Stimulated activated CD4-positive, alpha-beta T cell treated with anti-CD3 and anti-CD28 coated beads, Interleukin-1b, Interleukin-23, amount 100 ng/mL, for 1 hour (primary cell): Measurements from ENCODE around the gene UGGT2.
"Not testable (repeated sequence)": the region's sequence is repeated elsewhere in the genome, so short reads cannot be mapped to it uniquely, and the experiment has no call there.

Experiments used
- DNase-seq, 2 donors: peaks; one replicate each; pipeline ENCODE4 v3.0.0-alpha.2; 2020; ENCODE audit warnings: low read depth in 2 of 2

Gene UGGT2

DNA sequence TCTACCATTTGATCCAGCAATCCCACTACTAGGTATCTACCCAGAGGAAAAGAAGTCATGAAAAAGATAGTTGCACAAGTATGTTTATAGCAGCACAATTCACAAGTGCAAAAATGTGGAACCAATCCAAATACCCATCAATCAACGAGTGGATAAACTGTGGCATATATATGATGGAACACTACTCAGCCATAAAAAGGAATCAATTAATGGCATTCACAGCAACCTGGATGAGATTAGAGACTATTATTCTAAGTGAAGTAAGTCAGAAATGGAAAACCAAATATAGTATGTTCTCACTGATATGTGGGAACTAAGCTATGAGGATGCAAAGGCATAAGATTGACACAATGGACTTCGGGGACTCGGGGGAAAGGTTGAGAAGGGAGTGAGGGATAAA, 1.3 kb downstream of the UGGT2 start:
- not testable (repeated sequence) for DNase-seq

DNA sequence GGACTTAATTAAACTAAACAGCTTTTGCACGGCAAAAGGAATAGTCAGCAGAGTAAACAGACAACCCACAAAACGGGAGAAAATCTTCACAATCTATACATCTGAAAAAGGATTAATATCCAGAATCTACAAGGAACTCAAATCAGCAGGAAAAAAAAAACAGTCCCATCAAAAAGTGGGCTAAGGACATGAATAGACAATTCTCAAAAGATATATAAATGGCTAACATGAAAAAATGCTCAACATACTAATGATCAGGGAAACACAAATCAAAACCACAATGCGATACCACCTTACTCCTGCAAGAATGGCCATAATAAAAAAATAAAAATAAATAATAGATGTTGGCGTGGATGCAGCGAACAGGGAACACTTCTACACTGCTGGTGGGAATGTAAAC, 1.7 kb downstream of the UGGT2 start:
- not testable (repeated sequence) for DNase-seq

GRCh38 chr13:96050955-96051354, 2.2 kb downstream of the UGGT2 start:
- not testable (repeated sequence) for DNase-seq

DNA sequence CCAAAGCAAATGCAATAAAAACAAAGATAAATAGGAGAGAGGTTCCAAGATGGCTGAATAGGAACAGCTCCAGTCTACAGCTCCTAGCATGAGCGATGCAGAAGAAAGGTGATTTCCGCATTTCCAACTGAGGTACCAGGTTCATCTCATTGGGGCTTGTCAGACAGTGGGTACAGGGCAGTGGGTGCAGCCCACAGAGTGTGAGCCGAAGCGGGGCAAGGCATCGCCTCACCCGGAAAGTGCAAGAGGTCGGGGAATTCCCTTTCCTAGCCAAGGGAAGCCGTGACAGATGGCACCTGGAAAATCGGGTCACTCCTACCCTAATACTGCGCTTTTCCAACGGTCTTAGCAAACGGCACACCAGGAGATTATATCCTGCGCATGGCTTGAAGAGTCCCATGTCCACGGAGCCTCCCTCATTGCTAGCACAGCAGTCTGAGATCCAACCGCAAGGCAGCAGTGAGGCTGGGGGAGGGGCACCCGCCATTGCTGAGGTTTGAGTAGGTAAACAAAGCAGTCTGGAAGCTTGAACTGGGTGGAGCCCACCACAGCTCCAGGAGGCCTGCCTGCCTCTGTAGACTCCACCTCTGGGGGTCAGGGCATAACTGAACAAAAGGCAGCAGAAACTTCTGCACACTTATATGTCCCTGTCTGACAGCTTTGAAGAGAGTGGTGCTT, 6.6 kb downstream of the UGGT2 start:
- DNase-seq, result not testable (repeated sequence)

- no peak for DNase-seq
These were observed 9.0 kb downstream of the UGGT2 start for GRCh38 chr13:96044238-96044637.

DNA sequence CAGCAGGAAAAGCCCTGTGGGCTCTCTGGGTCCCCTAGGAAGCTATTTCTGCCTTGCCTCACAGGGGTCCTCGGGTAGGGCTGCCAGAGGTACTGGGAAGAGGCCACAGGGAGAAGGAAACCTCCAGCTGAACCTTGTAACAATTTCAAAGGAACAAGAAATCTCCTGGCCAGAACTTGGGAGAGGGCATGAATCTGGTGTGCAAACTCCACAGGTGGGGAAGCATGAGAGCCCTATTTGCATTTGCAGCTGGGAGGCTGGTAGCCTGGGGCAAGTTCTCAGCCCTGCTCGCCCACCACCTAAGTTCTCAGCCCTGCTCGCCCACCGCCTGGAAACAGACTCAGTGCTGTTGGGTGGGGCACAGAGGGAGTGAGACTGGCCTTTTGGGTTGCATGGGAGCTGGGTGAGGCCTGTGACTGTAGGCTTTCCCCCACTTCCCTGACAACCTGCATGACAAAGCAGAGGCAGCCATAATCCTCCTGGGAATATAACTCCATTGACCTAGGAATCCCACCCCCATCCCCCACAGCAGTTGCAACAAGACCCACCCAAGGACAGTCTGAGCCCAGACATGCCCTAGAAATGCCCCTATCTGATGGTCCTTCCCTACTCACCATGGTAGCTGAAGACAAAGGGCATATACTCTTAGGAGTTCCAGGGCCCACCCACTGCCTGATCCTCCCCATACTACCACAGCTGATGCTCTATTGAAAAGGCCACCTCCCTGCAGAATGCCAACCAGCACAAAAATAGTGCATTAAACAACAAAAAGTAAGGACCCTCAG, 11.7 kb downstream of the UGGT2 start:
- no peak for DNase-seq

GRCh38 chr13:96036515-96036914, 16.7 kb downstream of the UGGT2 start:
- DNase-seq, result no peak

GRCh38 chr13:96034662-96035061, 18.5 kb downstream of the UGGT2 start:
- DNase-seq, result no peak

- DNase-seq, result no peak
These were observed 19.8 kb downstream of the UGGT2 start for GRCh38 chr13:96033220-96034015.

GRCh38 chr13:96032717-96033116, 20.5 kb downstream of the UGGT2 start:
- no peak for DNase-seq

GRCh38 chr13:96029002-96029401, 24.2 kb downstream of the UGGT2 start:
- no peak for DNase-seq

DNA sequence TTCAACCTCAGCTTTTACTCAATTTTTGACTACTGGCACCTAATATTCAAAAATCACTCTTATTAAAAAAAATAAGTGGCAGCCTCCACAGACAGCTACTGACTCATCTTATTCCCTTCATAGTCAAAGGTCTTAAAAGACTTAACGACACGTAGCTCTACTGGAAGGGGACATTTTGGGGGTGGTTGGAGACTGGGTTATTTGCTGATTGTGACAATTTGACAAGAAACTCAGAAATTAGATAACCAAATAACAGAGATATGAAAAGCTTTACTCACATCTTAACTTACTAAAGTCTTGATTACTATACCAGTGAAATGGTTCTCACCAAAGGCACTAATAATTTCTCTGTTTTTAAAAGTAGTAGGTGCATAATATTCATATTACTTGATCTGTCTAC, 25.7 kb downstream of the UGGT2 start:
- no peak for DNase-seq

GRCh38 chr13:96025283-96025682, 27.9 kb downstream of the UGGT2 start:
- no peak for DNase-seq

DNA sequence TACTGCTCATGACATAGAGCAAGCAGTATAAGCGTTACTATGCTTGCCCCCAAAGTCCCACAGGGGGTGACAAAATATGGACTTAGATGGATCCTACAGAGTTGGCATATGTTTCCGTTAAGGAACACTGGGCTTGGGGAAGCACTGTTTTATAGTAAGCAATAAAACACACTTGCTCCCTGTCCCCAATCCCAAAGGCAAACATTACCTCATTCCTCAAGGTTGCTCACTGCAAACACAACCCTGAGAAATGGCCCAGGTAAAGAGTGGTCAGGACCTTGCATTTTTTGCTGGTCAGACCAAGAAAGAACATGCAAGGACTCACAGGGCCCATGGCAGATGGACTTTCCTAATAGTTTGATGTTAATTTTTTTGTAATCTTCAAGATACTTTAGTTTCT, 32.3 kb downstream of the UGGT2 start:
- no peak for DNase-seq

- DNase-seq, result no peak
These were observed 33.0 kb downstream of the UGGT2 start for GRCh38 chr13:96020155-96020575.

- DNase-seq, result no peak
These were observed 35.1 kb downstream of the UGGT2 start for GRCh38 chr13:96018135-96018534.

GRCh38 chr13:96011291-96011872, 41.8 kb downstream of the UGGT2 start:
- no peak for DNase-seq

DNA sequence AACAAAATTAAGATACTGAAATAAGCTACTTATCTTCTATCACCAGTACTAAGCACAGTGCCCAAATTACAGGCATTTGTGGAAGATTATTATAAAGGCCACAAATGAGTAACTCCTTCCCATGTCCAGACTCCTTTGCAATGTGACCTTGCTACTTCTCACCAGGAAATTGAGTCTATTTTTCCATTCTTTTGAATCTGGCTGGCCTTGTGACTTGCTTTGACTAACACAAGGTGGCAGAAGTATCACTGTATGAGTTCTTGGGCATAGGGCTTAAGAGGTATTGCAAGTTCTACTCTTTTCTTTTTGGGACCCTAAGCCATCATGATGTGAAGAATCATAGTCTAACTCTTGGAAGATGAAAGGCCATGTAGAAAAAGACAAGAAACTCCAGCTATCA, 49.9 kb downstream of the UGGT2 start:
- no peak for DNase-seq

DNA sequence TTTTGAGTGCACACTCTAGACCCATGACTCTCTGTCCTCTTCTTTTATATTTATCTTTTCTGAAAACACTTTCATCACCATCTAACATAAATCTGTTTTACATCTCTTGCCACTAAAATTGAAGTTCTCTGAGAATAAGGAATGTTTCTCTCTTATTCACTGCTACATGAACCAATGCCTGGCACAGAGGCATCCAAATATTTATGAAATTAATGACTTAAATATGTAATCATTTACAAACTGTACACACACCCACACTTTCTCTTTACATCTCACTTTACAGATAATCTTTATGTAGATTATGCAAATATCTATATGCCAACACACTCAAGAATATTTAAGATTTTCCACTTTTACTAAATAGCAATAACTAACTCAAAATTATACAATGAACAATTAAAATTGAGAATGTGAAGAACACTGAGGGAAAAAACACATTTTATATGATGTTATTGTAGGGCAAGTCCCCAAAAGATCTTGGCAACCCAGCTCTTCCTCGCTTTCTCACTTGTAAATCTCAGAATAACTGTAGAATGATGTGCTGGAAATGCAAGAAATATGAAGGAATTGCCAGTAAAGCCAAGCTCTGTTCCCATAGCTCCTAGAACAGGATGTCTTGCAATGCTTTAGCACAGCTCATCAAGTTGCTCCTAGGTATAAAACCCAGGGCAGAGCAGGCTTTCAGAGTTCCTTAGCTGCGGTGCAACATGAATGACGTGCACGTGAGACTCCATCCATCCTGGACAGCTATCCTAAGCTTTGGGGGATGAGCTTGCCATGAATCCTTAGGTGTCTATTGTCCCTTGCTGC, 50.7 kb downstream of the UGGT2 start:
- DNase-seq, result no peak

GRCh38 chr13:96000069-96000468, 53.1 kb downstream of the UGGT2 start:
- no peak for DNase-seq

- no peak for DNase-seq
These were observed 65.4 kb downstream of the UGGT2 start for GRCh38 chr13:95987841-95988240.
